Ecto neural progenitor cell (in vitro differentiated cells): Measurements from ENCODE around the gene DRD2.

Experiments
- DNase-seq: peaks from one replicate; pipeline ENCODE4 v3.0.0-alpha.2; 2018; ENCODE audit warnings: low spot score

The DRD2 gene

GRCh38 chr11:113484223-113484622 is 9.0 kb upstream of the DRD2 start:
- no peak for DNase-seq

- no peak for DNase-seq
Observed at GRCh38 chr11:113481672-113482071, 6.5 kb upstream of the DRD2 start.

- DNase-seq, result no peak
Observed at GRCh38 chr11:113481226-113481625, 6.0 kb upstream of the DRD2 start.

GRCh38 chr11:113477321-113477720 is 2.1 kb upstream of the DRD2 start:
- peak; percentile 47 for DNase-seq

GRCh38 chr11:113476553-113476952 is 1.4 kb upstream of the DRD2 start:
- no peak for DNase-seq

GRCh38 chr11:113474362-113475159 is 637 bp downstream of the DRD2 start:
- DNase-seq, result peak; percentile 91

- no peak for DNase-seq
Observed at GRCh38 chr11:113473983-113474361, 1.2 kb downstream of the DRD2 start.

- DNase-seq, result no peak
Observed at GRCh38 chr11:113472471-113472870, 2.7 kb downstream of the DRD2 start.

- DNase-seq, result peak; percentile 54
Observed at GRCh38 chr11:113470233-113470632, 5.0 kb downstream of the DRD2 start.

GRCh38 chr11:113468726-113469345 is 6.4 kb downstream of the DRD2 start:
- DNase-seq, result no peak

GRCh38 chr11:113467545-113467944 is 7.7 kb downstream of the DRD2 start:
- no peak for DNase-seq

GRCh38 chr11:113465786-113466185 is 9.4 kb downstream of the DRD2 start:
- DNase-seq, result no peak

GRCh38 chr11:113464416-113464815 is 10.8 kb downstream of the DRD2 start:
- no peak for DNase-seq

GRCh38 chr11:113462830-113463229 is 12.4 kb downstream of the DRD2 start:
- DNase-seq, result no peak

GRCh38 chr11:113461639-113462038 is 13.6 kb downstream of the DRD2 start:
- DNase-seq, result no peak

GRCh38 chr11:113460469-113460868 is 14.7 kb downstream of the DRD2 start:
- no peak for DNase-seq

GRCh38 chr11:113458189-113458588 is 17.0 kb downstream of the DRD2 start:
- no peak for DNase-seq

- peak; percentile 56 for DNase-seq
Observed at GRCh38 chr11:113457784-113458183, 17.4 kb downstream of the DRD2 start.

- DNase-seq, result no peak
Observed at GRCh38 chr11:113454455-113454854, 20.7 kb downstream of the DRD2 start.

GRCh38 chr11:113449743-113450142 is 25.5 kb downstream of the DRD2 start:
- DNase-seq, result no peak

- DNase-seq, result no peak
Observed at GRCh38 chr11:113448316-113448677, 26.9 kb downstream of the DRD2 start.

- no peak for DNase-seq
Observed at GRCh38 chr11:113447621-113448315, 27.4 kb downstream of the DRD2 start.

- no peak for DNase-seq
Observed at GRCh38 chr11:113446938-113447337, 28.3 kb downstream of the DRD2 start.
